HG03457 (cell line): ENCODE data around the gene ZPR1.

Experiments used
- ATAC-seq: cut with Tn5 transposase; IDR thresholded peaks from one replicate; pipeline ENCODE4 v1.9.1; 2021; ENCODE audit warnings: moderate number of reproducible peaks; ENCODE audit not compliant: unreplicated experiment

The ZPR1 gene

GRCh38 chr11:116792869-116793771 is 5.3 kb upstream of the ZPR1 start:
- no peak for ATAC-seq

- no peak for ATAC-seq
These were observed 4.5 kb upstream of the ZPR1 start for GRCh38 chr11:116792144-116792868.

DNA sequence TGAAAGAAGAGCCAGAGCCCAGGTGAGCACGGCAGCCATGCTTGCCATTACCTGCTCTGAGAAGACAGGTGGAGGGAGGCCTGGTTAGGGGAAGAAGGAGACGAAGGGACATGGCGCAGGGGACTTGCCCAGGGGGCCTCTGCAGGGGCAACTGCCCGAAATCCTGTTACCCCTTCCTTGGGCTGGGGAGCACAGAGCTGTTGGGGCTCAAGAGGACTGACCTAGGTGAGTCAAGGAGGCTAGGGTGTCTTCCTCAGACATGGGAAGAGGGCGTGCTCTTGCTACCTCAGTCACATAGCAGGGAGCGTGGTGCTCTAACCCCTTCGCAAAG is 4.0 kb upstream of the ZPR1 start, which contains the start of gene APOA5:
APOA5 (minus strand) TSS at position 67 of the 331 bp plus-strand sequence; CDS start at position 48, 19 bp downstream.
- ATAC-seq: no peak

GRCh38 chr11:116791002-116791812 is 3.4 kb upstream of the ZPR1 start:
- ATAC-seq: no peak

GRCh38 chr11:116790167-116791001 is 2.6 kb upstream of the ZPR1 start:
- no peak for ATAC-seq

DNA sequence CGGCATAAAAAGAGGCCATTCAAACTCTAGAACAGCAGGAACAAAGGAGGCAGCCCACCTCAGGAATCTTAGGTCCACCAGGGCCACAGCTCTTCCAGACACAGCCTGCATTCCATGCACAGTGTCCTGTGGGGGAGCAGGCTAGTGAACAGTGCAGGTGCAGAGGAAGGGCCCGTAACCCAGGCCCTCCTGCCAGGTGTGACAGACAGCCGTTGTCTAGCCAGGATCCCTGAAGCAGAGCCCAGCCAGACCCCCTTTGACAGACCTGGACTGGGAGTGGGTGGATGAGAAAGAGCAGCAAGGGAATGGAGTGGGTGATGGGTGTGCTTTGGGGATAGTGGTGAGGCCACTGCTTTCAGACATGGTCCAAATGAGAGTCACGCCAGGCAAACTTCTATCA is 1.2 kb upstream of the ZPR1 start:
- no peak for ATAC-seq

DNA sequence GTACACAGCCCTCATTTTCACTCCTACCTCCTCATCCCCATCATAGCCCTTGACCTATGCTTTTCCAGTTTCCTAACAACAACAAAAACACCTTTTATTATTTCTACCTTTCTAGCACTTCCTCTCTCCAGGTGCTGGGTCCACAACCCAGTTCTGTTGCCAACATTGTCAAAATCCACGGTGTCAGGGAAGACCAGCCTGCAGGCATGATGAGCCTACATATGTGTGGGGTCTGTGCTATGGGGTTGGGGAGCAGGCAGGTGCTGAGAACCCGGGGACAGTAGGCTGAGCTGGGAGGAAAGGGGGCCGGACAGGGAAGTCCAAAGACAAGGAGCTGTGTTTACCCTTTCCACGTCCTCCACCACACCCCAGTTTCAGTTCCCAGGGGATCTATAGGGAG is 711 bp upstream of the ZPR1 start:
- no peak for ATAC-seq

DNA sequence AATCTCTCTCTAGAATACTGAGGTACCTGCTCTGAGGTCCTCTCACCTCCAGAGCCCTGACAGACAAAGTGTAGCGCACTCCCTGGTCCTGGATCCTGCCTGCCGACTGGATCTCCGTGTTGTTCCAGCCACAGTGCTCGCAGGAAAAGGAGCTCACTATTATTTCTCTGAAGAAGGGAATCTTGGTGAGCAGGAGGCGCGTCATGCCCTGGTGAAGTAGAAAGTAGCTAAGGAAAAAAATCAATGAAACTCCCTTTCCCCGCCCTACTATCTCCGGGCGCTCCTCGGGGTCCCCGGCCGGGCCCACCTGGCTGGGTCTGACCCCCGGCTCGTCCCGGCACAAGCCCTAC is 412 bp downstream of the ZPR1 start:
- ATAC-seq: no peak

- ATAC-seq: no peak
These were observed 857 bp downstream of the ZPR1 start for GRCh38 chr11:116786966-116787365.

- no peak for ATAC-seq
These were observed 1.5 kb downstream of the ZPR1 start for GRCh38 chr11:116786326-116786725.

DNA sequence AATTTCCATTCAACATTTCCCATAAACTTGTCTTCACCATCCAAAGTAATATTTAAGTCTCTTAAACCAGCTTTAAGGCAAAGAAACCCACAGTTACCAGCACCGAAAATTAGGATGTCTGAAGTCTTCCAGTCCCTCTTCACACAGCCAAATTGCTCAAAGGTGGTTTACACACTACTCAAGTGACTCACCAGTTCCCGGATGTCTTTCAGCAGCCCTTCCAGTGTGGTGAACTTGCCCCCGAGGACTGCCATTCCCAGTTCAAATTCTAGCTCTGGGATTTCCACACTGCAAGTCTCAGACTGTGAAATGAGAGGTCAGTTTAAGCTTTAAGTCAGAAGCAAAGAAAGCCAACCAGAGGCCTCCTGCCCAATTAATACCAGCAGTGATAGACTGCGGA is 5.1 kb downstream of the ZPR1 start:
- ATAC-seq: no peak

GRCh38 chr11:116778556-116778955 is 9.3 kb downstream of the ZPR1 start:
- no peak for ATAC-seq

DNA sequence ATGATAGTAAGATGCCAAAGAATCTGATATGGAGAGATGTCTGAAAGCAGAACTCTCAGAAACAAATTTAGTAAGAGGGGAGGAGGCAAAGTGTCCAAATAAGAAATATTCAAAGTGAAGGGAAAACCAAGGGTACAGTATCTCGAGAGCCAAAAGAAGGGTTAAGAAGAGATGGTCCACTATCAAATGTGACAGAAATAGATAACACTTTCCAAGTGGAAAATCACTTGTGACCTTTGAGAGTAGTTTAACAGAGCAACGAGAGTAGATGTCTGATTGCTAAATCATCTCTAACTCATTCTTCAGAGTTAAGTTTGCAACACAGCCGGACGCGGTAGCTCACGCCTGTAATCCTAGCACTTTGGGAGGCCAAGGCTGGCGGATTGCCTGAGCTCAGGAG is 10.8 kb downstream of the ZPR1 start:
- no peak for ATAC-seq

- no peak for ATAC-seq
These were observed 11.3 kb downstream of the ZPR1 start for GRCh38 chr11:116776522-116776984.

DNA sequence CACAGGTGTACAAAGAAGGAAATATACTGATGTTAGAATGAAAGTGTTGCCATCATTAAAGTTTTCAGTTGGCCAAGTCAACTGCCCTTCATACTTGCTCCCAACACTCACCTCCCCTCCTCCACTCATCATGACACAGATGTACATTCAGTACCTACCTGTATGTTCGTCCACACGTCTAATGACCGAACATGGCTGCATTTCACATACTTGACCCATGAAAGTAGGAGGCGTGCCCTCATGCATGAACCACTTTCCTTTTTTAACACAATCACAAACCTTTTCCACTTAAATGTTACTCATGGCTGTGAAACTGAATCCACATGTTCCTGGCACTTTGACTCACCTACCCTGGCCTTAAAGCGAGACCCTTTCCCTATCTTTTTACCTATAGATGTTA is 11.8 kb downstream of the ZPR1 start:
- ATAC-seq: no peak

DNA sequence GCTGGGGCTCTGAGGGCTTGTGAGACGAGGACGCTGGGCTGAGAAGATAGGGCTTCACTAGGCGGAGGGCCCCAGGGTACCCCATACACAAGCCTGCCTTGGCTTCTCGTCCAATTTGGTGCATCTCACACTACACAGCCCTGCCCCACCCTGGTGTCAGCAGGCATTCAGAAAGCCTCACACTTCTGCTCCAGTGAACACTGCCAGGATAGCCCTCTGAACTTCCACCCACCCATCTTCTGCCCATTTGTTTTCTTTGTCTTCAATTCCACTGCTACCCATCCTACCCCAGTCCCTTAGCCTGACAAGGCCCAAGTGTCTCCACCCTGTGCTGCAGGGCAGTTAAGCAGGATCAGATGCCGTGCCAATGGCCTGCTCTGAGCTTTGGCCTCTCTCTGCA is 13.2 kb downstream of the ZPR1 start:
- ATAC-seq: no peak

DNA sequence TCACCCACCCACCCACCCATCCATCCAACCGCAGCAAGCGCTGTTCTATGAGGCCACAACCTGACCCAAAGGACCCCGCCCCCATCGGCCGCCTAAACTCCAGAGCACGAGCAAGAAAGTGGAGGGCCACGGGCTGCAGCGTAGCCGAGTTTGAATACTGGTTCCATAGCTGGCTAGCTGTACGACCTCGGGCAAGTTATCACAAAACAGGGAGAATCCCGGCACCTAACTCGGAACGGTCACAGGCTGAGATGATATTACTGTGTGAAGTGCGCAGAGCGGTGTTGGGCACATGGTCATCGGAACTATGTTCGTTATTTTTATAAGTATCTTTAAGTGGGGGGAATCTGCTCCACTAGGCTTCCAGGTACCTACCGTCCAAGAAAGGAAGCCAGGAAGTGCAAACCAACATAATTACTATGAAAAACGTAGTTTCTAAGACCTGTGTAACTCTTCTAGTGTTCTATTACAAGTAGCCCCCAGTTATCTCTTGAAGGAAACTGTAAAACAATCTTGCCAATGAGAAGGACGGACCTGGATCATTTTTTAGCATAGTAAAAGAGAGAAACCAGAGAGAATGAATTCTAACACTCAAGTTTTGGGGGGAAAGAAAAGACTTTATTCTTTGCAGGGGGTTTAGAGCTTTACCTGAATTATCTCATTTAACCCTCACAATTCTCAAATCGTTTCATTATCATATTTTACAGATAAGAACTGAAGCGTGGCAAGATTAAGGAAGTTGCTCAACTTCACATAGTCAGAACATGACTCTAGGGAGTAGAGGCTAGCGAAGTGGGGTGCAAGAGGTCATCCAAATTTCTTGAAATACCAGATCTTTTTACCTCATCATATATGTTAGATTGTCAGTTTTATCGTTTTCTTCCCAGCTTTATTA is 14.4 kb downstream of the ZPR1 start:
- peak; percentile 20 for ATAC-seq

DNA sequence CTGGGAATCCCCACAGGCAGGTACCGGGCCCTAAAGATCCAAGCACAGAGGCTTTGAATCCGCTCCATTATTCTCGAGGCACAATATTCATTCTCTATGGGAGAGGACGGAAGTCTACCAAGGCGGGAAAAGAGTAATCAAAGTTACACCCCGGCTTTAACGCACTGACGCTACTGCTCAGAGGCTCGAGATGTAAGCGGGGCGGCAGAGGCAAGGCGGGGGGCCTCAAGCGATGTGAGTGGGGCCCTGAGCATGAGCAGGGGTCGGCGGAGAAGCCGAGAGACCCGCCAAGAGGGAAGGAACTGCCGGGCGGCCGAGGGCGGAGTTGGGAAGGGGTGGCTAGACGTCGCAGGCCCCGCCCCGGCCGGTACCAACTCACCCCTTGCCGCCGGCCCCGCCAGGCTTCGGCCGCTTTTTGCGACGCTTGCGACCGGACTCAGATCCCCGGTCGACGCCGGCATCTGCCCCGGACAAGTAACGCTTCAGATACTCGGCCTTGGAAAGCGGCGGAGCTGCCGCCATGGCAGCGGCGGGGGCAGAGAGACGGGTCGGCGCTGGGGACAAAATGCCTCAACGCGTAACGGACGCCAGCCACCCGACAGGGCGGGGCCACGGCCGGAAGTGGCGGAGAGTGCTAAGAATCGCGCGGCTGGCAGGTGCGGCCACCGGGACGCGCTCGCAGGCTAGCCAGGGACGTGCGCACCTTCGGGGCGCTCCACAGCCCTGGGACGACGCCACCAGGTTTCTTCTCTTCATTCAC is 15.2 kb downstream of the ZPR1 start, which contains the start of gene BUD13:
BUD13 (minus strand) TSS at position 545 of the 760 bp plus-strand sequence; CDS start at position 522, 23 bp downstream.
- ATAC-seq: peak; percentile 72

DNA sequence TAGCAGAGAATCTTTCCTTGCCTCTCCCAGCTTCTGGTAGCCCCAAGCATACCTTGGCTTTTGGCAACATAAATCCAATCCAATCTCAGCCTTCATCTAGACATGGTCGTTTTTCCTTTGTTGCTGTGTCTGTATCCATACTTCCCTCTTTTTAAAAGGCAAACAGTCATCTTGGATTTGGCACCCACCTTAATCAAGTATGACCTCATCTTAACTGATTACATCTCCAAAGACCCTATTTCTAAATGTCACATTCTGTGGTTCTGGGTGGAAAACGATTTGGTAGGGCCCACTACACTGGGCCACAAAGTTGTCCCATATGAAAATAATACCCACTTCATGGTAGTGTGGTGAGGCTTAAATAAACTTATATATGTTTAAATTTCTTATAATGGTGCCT is 15.9 kb downstream of the ZPR1 start:
- ATAC-seq: no peak
